Bronchial epithelial cell (primary cell): Measurements from ENCODE around the gene SLC9A2. TPM values are rescaled to one million over a fixed set of nuclear protein-coding genes. Genes with fewer than 3 reads are reported as not detected.
A peak's percentile ranks its signal among the peaks of the same experiment; 100 is the strongest.

Source experiments
- DNase-seq: peaks from one replicate; pipeline ENCODE4 v3.0.0-alpha.2; 2010; ENCODE audit warnings: low read depth
- FAIRE-seq: peaks from 2 replicates; lab custom pipeline; 2011; peaks lifted over from hg19 to GRCh38; lab: Jason Lieb, UNC
- H3K27me3 ChIP-seq: 2 replicates; pipeline ENCODE4 v1.5.1; 2011; ENCODE audit warnings: low read length; ENCODE audit not compliant: control insufficient read depth, insufficient read depth
- H3K36me3 ChIP-seq: 2 replicates; pipeline ENCODE4 v1.5.1; 2011; ENCODE audit warnings: low read length; ENCODE audit not compliant: control insufficient read depth, insufficient read depth
- H3K4me3 ChIP-seq: 2 replicates; pipeline ENCODE4 v1.5.1; 2011; ENCODE audit warnings: mild to moderate bottlenecking, low read depth, low read length, control low read depth
- CTCF ChIP-seq: IDR thresholded peaks from 2 replicates; pipeline ENCODE4 v1.5.1; 2011; ENCODE audit warnings: mild to moderate bottlenecking, moderate library complexity, low read length, control low read depth, inconsistent platforms; ENCODE audit not compliant: insufficient read depth, severe bottlenecking
- total RNA-seq: library from RNA; depleted of rRNA; stranded (reverse); fragments of >200 nt; gene quantifications from 2 replicates; pipeline ENCODE4 v1.2.1, GENCODE V29; 2014

SLC9A2 gene
- total RNA-seq, 1 donor from 2014 or later = under 0.01 TPM

- FAIRE-seq (no peak), DNase-seq (no peak)
- TF ChIP-seq CTCF = no peak
- Histone ChIP-seq H3K36me3 (peaks cover 5% of the 10 kb centered on the region), H3K4me3 (no peak overlapping the region), H3K27me3 (no peaks in the 10 kb centered on the region)
Observed at GRCh38 chr2:102726128-102727087, 107.1 kb downstream of the SLC9A2 start.

- no peak for TF ChIP-seq CTCF
- DNase-seq = peak; percentile 13
- peak overlapping the region; percentile 91 for H3K4me3 ChIP-seq
- H3K27me3 ChIP-seq = no peaks in the 10 kb centered on the region
- peaks cover 3% of the 10 kb centered on the region for H3K36me3 ChIP-seq
- FAIRE-seq = no peak
Observed at GRCh38 chr2:102735416-102736109, 116.2 kb downstream of the SLC9A2 start.

GRCh38 chr2:102736110-102736409, 116.7 kb downstream of the SLC9A2 start:
- Histone ChIP-seq H3K4me3 (peak overlapping the region; percentile 91), H3K36me3 (peaks cover 3% of the 10 kb centered on the region), H3K27me3 (no peaks in the 10 kb centered on the region)
- no peak for DNase-seq
- TF ChIP-seq CTCF = no peak
- FAIRE-seq = no peak

- DNase-seq = peak; percentile 45
- Histone ChIP-seq H3K36me3 (peaks cover 2% of the 10 kb centered on the region), H3K4me3 (peak overlapping the region; percentile 91), H3K27me3 (no peaks in the 10 kb centered on the region)
- no peak for TF ChIP-seq CTCF
- no peak for FAIRE-seq
Observed at GRCh38 chr2:102736410-102737409, 117.4 kb downstream of the SLC9A2 start.

- H3K36me3 ChIP-seq = no peaks in the 10 kb centered on the region
- H3K4me3 ChIP-seq = no peak overlapping the region
- no peak for DNase-seq
- no peak for FAIRE-seq
- H3K27me3 ChIP-seq = no peaks in the 10 kb centered on the region
- no peak for TF ChIP-seq CTCF
Observed at GRCh38 chr2:102737431-102737830, 118.1 kb downstream of the SLC9A2 start.
